ENCODE data around the gene ALOX12B.
"Not testable (repeated sequence)": the region's sequence is repeated elsewhere in the genome, so short reads cannot be mapped to it uniquely, and the experiment has no call there.

ALOX12B gene

DNA sequence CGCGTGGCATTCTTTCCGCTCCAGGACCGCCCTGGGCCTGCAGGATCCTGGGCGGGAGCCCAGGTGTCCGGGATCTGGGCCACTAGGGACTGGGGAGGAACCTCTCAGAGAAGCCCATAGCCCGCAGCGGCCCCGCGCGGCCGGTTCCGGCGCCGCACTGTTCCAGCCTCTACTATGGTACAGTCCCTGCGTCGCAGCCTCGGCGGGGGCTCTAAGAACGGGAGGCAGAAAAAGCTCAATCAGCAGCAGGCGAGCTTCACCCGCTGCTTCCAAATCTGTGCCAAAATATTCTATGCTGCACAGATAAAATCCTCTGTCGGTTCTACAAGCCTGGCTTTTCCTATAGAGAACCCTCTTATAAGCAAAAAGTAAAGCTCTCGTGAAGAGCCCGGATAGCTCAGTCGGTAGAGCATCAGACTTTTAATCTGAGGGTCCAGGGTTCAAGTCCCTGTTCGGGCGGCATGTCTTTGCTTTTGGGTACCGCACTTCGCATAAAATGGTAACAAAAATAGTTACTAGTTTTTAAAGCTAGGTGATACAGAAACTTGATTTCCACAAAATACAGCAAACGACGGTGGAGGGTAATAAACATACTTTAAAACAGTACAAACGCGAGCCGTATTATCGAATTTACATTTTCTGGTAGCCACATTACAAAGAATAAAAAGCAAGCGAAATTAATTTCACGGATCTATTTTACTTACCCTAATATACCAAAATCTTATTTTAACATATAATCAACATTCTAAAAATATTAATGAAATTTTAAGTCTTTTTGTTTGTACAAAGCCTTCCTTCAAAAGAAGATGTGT lies 31.5 kb upstream of the ALOX12B start:
- peak; percentile 72 for DNase-seq

DNA sequence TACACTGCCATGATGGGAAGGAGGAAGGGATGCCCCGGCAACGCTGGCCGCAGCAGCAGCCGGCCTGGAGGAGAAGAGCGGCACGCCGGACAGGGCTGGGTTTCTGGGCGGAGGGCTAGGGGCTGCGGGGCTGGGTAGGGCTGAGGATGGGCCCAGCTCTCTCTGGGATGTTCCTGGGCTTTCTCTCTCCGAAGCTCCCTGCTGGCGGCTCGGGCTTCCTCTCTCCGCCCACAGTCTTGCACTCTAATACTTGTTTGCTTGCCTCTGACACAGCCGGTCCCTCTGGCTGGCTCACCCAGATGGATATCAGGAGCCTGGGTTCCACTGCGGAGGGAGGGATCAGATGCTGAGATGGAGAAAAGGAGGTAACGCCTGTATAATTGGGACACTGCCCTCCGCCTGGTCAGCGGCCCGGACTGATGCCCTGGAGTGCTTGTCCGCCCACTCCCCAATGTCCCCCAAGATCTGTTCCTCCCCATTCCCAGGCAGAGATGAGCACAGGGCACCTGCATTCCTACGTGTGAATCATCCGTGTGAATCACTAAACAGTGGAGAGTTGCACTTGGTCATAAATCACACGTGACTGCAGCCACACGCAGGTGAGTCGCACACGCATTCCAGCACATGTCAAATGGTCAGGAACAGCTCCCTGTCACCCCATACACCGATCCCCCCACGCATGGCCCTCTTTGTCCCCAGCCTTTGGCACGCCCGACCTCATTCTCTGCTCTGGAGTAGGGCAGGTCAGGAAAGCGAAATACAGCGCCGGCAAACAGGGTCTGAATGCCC lies 30.7 kb upstream of the ALOX12B start, which contains the start of gene ALOXE3:
Gene ALOXE3 (minus strand): TSS at position 535 of the 789 bp plus-strand sequence. CDS start 524 bp downstream, at position 11.
- no peak for DNase-seq

DNA sequence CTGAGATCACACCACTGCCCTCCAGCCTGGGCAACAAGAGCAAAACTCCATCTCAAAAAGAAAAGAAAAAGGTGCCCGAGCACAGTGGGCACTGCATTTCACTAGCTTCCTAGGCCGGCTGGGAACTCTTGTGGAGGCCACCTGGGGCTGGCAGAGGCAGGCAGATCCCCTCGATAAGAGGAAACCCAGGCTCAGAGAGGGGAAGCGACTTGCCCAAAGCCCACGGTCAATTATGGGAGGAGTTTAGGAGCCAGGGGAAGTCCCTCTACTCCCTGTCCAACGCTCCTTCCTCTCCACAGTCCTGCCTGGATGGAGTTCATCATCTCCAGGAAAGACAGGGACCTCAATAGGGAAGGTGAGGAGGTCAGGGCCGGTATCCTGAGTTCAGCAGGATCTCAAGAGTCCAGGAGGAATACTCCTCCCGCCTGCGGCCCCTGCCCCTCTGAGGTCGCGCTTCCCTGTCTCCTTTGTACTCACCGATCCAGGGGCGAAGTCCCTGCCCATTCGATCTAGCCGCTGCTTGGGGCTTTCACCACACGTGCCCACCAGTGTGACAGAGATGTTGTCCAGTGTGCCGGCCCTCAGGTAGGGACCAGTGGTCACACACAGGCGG lies 30.0 kb upstream of the ALOX12B start:
- no peak for DNase-seq

DNA sequence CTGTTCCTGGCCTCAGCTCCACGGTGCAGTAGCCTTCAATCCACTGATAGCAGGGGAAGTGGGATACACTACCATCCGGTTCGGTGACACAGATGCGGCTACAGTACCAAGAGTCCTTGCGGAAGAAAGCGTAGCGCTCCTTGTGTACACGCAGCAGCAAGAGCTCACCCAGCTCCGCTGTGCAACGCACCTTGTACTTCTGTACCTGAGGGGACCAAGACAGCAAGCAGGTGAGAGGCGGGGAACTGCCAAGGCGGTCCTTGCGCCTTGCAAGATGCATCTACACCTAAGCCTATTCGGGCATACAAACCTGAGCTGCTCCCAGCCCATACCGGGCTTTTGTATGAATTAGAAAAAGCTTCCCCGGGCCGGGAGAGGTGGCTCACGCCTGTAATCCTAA lies 29.3 kb upstream of the ALOX12B start:
- DNase-seq, result no peak

DNA sequence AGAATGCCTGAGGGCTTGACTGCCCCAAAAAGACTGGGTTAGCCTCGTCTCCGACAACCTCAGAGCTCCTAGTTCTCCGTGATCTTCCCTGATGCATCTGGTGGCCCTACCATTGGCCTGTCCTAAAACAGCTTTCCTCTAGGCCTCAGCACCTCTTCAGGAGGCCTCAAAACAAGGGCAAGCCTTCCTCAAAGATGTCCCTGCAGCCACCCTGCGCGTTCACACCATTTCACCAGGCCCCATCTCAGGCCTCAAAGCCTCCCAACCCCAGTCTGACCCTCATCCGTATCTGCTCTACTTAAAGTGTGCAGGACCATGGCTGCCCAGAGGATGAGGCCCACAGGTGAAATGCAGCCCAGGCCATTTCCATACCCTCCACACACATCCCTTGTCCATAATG lies 23.4 kb upstream of the ALOX12B start:
- DNase-seq, result no peak

DNA sequence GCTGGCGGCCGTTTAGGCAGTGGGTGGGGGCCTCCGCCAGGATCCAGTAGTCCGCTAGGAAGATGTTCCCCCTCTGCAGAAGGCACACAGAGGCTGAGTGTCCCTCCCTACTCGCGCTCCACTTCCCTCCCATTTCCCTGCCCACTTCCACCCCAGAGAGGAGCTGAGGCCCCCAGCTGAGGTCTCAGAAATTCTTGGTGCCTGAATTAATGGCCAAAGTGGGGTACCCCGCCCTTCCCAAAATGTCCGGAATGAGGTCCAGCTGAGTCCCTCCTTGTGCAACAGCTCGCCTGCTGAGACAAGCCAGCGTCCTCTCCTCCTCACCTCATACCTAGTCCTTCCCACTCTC lies 22.9 kb upstream of the ALOX12B start:
- no peak for DNase-seq

DNA sequence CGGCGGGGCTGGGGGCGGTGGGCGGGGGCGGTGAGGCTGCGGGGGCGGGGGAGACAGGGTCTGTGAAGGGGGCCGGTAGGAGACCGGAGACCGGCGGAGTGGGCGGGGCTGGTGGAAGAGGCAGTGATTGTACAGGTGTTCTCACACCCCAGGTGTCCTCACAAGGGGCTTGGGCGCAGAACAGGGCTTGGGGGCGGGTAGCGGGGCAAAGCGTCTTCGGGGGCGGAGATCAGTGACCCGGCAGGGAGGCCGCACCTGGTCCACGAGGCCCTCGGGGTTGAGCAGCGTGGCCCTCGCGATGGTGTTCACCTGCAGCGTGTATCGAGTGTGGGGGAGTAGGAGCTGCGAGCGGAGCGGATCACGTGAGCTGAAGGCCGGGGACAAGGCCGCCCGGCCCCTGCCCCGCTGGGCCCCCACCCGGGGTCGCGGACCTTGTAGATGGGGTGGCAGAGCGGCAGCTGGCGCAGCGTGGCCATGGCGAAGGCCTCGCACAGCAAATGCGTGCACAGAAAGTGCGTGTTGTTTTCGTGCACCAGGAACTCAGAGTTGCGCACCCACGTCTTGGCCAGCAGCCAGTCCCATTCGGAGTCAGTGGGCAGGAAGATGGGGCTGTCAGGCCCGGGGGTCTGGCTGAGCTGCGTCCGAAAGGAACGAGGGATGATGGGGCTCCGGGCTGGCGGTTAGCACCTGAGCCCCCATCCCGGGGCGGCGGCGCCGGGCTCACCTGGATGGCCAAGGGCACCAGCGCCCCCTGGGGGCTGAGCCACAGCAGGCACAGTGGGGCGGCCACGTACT lies 22.3 kb upstream of the ALOX12B start:
- DNase-seq, result peak; percentile 80

DNA sequence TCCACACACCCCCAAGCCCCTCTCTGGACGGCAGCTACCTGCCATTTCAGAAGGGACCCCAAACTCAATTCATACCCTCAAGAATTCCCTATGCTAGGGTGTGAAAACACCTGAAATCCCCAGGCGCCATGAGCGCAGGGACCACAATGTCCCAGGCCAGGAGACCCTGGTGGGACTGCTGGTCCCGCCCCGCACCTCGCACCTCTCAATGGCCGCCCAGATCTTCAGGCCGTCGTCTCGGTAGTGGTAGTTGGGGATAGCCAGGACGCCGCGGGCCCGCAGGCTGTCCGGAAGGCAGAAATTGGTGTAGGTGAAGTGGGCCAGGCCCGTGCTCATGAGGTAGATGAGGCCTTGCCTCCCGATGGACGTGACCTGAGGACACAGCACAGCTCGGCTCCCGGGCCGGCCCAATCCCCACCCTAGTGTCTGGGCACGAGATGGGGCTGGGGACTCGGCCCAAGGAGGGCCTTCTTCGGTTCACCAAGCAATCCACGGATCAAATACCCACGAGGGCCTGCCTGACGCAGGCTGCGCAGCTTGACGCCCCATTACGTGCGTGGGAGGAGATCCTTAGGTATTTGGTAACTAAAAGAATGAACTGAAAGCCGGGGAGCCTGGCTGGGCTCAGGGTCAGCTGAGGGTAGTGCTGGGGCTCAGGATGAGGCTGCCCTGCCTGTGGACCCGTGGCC lies 21.6 kb upstream of the ALOX12B start:
- no peak for DNase-seq

DNA sequence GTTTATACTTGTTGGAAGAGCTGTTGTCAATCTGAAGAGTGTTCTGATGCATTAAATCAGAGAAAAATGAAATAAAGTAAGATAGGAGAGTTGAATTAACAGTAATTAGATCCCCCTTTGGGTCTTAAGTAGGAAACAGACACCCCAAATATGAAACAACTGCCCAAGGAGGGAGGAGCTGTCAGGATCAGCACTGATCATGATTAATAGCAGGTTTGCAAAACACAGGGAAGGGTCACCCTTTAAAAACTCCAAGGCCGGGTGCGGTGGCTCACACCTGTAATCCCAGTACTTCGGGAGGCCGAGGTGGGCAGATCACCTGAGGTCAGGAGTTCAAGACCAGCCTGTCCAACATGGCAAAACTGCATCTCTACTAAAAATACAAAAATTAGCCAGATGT lies 19.5 kb upstream of the ALOX12B start:
- DNase-seq, result not testable (repeated sequence)

DNA sequence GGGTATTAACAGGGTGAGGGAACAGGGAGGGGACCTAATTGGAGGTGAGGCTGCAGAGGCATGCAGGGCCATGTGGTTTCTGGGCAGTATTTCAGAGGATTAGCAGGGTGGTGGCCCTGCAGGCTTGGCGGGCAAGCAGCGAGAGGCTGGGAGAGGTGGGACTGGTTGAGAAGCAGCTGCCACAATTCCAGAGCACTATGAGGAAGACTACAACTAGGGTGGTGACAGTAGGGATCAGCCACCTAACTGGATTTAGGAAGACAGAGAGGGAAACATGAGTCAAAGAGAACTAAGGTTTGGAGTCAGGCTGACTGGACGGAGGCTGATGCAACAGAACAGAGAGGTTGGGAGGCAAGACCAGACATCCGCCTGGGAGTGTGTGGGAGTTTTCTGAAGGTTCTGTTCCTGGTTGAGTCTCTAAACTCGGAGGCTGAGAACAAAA lies 18.5 kb upstream of the ALOX12B start:
- DNase-seq, result no peak

DNA sequence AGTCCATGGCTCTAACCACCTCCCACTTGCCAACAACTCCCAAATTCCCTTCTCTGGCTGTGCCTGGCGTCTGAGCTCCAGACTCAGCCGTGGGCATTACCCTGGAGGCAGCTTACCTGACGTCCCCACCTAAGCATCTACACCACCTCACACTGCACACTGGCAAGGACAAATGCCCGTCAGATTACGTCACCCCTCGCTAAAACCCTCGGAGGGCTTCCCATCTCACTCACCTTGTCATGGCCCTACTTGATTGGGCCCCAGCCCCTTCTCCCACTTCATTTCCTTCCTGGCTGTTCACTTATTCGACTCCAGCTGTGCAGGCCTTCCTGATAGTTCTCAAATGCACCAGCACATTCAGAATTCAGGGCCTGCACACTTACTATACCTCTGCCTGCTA lies 17.4 kb upstream of the ALOX12B start:
- DNase-seq, result no peak

DNA sequence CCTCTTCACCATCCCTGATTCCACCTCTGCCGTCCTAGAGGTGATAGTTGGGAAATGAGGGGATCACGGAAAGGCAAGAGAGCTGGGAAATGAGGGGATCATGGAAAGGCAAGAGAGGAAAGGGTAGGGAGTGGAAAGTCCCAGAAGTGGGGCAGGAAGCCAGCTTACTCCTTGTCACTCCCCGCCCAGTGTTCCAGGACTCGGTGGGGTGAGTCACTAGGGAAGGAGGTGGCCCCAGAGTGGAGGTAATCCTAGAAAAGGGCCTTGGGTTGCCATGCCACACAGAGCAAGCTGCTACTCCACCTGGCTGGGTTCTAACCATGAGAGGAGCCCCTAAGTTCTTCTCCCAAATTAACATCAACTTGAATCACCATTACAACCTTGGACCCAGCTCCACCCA lies 16.0 kb upstream of the ALOX12B start:
- no peak for DNase-seq

DNA sequence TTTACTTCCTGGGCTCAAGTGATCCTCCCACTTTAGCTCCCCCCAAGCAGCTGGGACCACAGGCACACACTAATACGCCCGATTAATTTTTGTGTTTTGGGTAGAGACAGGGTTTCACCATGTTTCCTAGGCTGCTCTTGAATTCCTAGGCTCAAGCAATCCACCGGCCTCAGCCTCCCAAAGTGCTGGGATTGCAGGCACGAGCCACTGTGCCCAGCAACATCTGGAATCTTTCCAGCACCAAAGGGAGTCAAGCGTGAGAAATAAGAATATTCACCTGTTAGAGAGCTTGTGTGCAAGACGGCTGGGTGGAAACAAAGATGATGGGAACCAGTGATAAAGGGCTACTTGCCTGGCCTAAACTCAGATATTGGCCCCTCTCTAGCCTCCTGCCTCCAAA lies 14.2 kb upstream of the ALOX12B start:
- DNase-seq, result no peak

DNA sequence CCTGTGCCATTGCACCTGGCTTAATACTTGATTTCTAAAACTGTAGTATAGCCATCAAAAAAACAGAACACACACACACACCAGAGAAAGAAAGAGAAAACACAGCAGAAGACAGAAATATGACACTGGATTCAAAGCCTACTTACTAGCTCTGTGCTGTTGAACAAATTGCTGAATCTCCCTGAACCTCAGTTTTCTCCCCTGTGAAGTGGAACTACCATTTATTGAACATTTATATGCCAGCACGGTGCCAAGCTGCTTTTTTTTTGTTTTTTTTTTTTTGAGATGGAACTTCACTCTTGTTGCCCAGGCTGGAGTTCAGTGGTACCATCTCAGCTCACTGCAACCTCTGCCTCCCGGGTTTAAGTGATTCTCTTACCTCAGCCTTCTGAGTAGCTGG lies 13.2 kb upstream of the ALOX12B start:
- DNase-seq, result no peak

DNA sequence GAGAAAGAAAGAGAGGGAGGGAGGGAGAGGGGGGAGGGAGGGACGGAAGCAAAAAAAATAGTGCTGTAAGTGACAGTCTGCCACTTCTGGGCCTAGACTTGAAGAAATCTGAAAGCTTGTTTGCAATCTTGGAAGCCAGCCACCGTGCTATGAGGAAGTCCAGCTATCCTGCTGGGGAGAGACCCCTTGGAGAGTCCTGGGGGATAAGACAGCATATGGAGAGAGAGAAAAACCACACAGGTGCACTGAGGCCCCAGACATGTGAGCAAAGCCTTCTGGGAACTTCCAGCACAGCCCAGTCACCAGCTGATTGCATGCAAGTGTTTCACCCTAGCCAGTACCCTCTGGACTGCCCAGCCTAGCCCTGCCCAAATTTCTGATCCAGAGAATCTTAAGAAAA lies 12.6 kb upstream of the ALOX12B start:
- no peak for DNase-seq

DNA sequence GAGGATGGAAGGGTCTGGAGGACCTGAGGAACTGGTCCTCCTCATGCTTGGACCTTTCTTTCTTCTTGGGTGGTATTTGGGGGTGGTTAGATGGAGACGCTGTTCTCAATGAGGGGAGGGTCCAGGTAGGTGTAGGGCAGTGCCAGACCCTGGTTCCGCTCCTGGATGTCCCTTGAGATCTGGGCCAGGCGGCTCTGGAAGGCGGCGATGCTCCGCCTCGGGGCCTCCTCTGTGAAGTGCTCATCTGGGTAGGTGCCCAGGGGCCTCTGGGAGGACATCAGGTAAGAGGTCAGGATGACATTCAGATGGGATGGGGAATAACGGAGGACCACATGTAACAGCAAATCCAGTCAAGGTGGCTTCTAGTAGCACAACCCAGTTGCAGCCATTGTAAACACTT lies 9.0 kb upstream of the ALOX12B start:
- no peak for DNase-seq

DNA sequence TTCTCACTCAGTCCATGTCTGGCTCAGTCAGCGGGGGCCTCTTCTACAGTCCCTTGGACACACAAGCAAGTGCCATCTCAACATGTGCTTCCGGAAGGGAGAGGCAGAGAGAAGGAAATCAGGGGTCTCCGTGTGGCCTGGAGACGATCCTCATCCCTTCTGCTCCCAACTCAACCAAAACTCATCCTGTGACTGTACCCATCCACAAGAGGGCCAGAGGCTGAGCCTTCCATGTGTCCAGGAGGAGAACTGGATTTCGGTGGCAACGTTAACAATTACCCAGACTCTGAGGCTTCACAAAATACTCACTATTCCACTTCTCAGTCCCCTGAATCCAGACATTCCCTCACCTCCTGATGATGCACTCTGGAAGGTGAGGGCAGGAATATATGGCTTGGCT lies 7.8 kb upstream of the ALOX12B start:
- no peak for DNase-seq

DNA sequence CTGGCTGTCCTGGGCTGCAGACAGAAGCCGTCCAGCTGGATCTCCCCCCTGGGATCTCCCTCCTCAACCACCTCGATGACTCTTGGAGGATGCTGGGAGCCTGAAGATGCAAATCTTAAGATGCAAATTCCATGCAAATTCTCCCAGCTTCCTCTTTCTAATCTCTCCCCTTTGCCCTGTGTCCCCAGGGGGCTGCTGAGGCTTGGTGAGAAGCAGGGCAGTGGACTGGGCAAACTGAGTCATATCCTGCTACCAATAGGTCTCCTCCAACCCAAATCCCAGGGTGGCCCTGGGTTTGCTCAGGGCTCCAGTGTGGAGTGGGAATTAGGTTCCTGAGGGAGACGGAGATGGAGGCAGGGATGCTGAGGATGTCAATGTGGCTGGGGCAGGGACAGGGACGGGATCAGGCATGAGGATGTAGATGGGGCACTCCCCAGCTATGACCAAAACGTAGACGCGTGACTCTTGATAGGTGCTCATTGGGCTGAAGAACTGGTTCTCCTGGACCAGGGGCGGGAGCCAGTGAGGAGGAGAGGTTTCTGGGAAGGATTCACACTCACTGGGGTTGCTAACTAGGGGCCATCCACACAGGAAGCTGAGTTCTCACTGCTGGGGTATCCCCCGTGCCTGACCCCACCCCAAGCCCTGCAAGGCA lies 3.6 kb upstream of the ALOX12B start:
- DNase-seq, result no peak

DNA sequence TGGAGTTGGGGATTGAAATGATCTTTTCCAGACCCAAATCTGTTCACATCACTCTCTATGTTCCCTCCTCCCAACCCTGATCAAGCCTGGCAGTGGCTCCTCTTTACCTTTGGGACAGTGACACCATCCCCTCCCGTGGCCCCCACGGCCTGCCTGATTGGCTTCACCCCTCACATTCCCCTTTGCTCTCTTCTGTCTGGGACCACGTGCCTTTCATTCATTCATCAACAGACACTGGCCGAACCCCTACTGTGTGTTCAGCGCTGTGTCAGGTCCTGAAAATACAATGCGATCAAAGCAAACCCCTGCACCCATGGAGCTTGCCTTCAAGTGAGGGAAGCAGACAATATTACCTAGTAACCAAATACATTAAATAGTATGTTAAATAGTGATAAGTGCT lies 2.2 kb upstream of the ALOX12B start:
- DNase-seq, result no peak

DNA sequence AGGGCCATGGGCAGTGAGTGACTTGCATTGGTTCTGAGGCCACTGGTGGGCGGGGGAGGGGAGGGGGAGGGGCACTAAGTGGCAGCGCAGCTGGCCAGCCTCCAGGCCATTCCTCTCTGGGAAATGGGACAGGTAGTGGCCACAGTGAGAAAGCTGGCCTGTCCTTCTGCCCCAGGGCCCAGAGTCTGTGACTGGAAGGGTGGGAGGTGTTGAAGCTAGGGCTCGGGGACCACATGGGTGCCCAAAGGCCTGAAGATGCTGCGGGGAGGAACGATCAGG lies 375 bp upstream of the ALOX12B start:
- DNase-seq, result no peak

DNA sequence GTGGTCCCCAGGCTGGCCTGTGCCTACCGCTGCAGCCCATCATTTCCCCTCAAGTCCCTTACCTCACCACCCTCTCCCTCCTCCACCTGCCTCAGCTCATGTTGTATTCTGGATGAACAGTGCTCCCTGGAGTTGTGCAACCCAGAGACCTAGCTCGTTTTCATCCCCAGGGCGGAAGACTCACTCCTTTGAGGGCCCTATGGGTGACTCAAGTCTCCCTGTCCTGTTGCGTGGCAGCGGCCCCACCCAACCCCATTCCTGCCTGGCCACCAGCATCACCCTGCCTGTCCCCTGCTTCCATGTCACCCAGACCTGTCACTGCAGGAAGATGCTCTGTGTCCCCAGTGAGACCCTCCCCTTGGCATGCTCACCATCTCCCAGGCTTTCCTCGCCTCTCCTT lies 3.3 kb downstream of the ALOX12B start:
- no peak for DNase-seq

DNA sequence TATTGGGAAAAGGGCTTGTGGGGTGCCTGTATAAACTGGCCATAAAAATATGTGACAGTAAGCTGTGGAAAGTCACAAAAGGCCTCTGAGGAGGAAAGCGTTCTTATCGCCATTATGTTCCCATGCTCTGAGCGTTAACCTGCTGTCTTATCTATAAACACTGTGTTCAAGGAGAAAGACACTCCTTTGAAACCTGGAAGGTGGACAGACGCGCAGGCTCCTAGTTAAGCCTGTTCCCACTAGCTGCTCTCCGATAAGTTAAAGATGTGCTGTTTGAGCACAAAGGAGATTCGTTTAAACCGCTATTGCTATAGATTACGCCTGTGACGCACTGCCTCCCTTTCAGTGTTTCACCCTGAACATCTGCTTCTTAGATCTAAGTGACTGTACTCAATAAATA lies 5.2 kb downstream of the ALOX12B start:
- no peak for DNase-seq

Measured in effector CD4-positive, alpha-beta T cell (primary cell).